Astrocyte of the cerebellum (primary cell): ENCODE results near the gene WDR72.
"Not testable (repeated sequence)": the region's sequence is repeated elsewhere in the genome, so short reads cannot be mapped to it uniquely, and the experiment has no call there.

Experiments
- DNase-seq: peaks from one replicate; pipeline ENCODE4 v3.0.0-alpha.2; 2011; ENCODE audit warnings: low read depth
- H3K4me3 ChIP-seq: 2 replicates; pipeline ENCODE4 v1.5.1; 2011; ENCODE audit warnings: mild to moderate bottlenecking, low read depth, low read length, moderate library complexity
- in situ Hi-C: cut with HindIII; loops from 2 replicates; pipeline ENCODE4 v1.10.0; 2017; ENCODE audit warnings: low sequenced_read_pairs
- TF ChIP-seq, protein P1 (sequence below): IDR thresholded peaks from 2 replicates; pipeline ENCODE4 v1.5.1; 2012; ENCODE audit warnings: low read length, low read depth, moderate library complexity, mild to moderate bottlenecking; ENCODE audit errors: missing control alignments

The WDR72 gene

DNA sequence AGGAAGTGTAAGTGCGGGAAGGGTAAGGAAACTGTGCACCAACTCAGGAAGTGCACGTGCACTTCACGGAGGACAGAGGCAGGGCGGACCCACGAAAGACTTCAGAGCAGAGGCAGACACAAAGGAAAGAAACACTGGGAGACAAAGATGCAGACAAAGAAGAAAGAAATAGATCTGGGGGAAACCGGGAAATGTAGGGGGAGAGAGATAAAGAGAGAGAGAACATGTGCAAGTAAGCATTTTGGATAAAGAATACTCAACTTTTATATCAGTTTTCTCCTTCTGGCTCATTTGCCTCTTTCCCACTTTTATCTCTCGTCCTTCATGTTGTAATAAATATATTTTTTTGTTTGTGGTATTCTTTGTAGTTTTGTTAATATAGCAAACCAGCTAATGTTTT is 204.2 kb downstream of the WDR72 start:
- no peak overlapping the region for H3K4me3 ChIP-seq
- in situ Hi-C loops, result no loop called here
- no peak for DNase-seq
- TF ChIP-seq, protein P1, sequence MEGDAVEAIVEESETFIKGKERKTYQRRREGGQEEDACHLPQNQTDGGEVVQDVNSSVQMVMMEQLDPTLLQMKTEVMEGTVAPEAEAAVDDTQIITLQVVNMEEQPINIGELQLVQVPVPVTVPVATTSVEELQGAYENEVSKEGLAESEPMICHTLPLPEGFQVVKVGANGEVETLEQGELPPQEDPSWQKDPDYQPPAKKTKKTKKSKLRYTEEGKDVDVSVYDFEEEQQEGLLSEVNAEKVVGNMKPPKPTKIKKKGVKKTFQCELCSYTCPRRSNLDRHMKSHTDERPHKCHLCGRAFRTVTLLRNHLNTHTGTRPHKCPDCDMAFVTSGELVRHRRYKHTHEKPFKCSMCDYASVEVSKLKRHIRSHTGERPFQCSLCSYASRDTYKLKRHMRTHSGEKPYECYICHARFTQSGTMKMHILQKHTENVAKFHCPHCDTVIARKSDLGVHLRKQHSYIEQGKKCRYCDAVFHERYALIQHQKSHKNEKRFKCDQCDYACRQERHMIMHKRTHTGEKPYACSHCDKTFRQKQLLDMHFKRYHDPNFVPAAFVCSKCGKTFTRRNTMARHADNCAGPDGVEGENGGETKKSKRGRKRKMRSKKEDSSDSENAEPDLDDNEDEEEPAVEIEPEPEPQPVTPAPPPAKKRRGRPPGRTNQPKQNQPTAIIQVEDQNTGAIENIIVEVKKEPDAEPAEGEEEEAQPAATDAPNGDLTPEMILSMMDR, result no peak

DNA sequence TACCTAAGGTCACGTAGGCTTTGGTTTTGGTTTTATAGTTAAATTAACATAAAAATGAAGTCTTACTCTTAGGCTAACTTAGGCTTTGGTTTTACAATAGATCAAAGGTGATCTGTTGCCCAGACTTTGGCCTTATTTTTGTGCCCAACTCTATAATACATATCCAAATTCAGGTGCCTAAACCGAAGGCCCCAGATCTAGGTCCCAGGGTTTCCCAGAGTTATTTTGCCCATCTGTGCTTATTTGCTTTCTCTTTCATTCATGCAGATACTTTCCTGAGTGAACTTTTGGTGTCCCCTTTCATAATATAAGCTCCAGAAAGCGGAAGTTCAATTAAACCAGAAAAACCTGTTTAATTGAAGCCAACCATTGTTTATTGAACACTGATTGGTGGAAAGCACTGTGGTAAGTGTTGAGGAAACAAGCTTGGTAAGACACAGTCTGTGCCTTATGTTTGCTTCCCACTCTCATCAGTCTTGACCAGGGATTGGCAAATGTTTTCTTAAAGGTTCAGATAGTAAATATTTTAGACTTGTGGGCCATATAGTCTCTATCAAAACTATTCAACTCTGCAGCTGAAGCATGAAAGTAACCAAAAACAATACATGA is 209.7 kb downstream of the WDR72 start:
- in situ Hi-C loops, result no loop called here
- no peak for DNase-seq
- TF ChIP-seq, protein P1, result no peak
- H3K4me3 ChIP-seq, result no peak overlapping the region

DNA sequence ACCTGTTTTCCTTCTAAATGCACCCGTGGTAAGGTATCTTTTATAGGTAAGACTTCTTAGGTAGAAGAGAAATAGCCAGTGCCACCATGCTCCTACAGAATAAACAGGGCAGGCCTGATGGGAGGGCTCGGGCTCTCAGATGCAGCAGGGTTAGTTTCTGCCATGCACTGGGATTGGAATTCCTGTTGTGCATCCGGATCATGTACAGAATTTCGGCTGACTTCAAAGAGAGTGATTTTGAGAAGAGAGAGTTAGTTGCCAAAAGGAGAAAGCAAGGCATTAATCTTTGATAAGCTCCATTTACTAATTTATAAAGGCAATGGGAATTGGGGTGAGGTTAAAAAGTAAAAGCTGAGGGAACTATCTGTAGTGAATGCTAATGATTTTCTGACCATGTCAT is 211.2 kb downstream of the WDR72 start:
- TF ChIP-seq, protein P1, result no peak
- in situ Hi-C loops, result no loop called here

DNA sequence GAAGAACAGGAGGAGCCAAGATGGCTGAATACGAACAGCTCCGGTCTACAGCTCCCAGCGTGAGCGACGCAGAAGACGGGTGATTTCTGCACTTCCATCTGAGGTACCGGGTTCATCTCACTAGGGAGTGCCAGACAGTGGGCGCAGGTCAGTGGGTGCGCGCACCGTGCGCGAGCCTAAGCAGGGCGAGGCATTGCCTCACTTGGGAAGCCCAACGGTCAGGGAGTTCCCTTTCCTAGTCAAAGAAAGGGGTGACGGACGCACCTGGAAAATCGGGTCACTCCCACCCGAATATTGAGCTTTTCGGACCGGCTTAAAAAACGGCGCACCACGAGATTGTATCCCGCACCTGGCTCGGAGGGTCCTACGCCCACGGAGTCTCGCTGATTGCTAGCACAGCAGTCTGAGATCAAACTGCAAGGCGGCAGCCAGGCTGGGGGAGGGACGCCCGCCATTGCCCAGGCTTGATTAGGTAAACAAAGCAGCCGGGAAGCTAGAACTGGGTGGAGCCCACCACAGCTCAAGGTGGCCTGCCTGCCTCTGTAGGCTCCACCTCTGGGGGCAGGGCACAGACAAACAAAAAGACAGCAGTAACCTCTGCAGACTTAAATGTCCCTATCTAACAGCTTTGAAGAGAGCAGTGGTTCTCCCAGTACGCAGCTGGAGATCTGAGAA is 218.7 kb downstream of the WDR72 start:
- H3K4me3 ChIP-seq, DNase-seq, in situ Hi-C loops: not testable (repeated sequence)

More for the DNA sequence above, 211.2 kb downstream of the WDR72 start:
- no peak overlapping the region for H3K4me3 ChIP-seq
- peak; percentile 4 for DNase-seq

DNA sequence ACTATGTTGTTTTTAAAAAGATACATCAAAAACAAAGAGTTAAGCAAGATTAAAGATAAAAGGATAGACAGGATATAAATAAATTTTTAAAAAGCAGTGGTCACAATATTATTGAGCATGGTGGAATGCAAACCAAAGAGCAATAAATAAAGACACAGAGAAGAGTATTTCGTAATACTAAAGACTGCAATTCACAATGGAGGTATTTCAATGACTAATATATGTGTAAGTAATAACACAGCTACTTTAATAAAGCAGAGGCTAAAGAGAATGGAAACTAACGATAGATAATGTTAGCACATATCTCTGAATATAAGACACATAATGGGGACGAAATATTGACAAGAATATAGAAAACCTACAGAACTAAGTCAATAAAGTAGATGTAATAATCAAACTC is 219.6 kb downstream of the WDR72 start:
- no peak for DNase-seq
- H3K4me3 ChIP-seq, result no peak overlapping the region
- TF ChIP-seq, protein P1, result no peak
- in situ Hi-C loops, result no loop called here

DNA sequence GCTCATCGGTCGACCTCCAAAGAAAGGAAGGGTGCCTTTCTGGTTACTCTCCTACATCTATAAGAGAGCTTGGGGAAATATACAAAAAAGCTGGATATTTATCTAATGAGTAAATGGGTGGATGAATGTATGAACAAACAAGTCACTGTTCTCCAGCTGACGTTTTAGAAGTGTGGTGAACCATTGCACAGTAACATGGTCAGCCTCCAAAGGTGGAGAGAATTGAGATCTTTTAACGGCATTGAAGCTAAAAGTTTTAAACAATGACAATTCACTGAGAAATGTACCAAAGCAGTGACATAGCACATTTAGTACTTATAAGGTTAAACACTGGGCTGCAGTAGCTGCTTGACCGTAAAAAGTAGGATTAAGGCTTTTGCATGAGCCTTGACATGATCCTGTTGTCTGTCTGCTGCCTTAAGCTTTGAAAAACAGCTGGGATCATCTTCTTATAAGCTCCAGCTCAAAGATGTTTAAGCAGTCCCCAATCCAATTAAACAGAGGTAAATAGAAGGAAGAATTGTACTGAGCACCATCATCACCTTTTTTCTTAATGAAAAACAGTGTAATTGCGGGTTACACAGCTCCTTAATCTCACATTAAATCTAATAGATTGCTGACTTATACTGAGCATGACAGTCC is 222.9 kb downstream of the WDR72 start:
- DNase-seq, result no peak

More for the DNA sequence above, 222.9 kb downstream of the WDR72 start:
- TF ChIP-seq, protein P1, result no peak
- in situ Hi-C loops, result no loop called here
- H3K4me3 ChIP-seq, result no peak overlapping the region
